ENCODE results near the gene TMEM236.
"Not testable (repeated sequence)": the region's sequence is repeated elsewhere in the genome, so short reads cannot be mapped to it uniquely, and the experiment has no call there.

Gene TMEM236

GRCh38 chr10:17751781-17752445 is at the start of gene TMEM236:
Gene TMEM236, plus strand, starts transcription at chr10:17752201. Its CDS starts 95 bp downstream, at chr10:17752296.
- DNase-seq: no peak

GRCh38 chr10:17703706-17704105 is 48.3 kb upstream of the TMEM236 start:
- no peak for DNase-seq

GRCh38 chr10:17708821-17709220 is 43.2 kb upstream of the TMEM236 start:
- DNase-seq: no peak

GRCh38 chr10:17709492-17709891 is 42.5 kb upstream of the TMEM236 start:
- DNase-seq: no peak

- DNase-seq: no peak
Measured at GRCh38 chr10:17710181-17710580, 41.8 kb upstream of the TMEM236 start.

GRCh38 chr10:17712053-17712452 is 39.9 kb upstream of the TMEM236 start:
- no peak for DNase-seq

GRCh38 chr10:17712717-17713471 is 39.1 kb upstream of the TMEM236 start:
- no peak for DNase-seq

GRCh38 chr10:17713758-17714157 is 38.2 kb upstream of the TMEM236 start:
- DNase-seq: no peak

GRCh38 chr10:17716161-17716560 is 35.8 kb upstream of the TMEM236 start:
- DNase-seq: no peak

- DNase-seq: not testable (repeated sequence)
Measured at GRCh38 chr10:17722317-17723014, 29.5 kb upstream of the TMEM236 start.

- no peak for DNase-seq
Measured at GRCh38 chr10:17725703-17726102, 26.3 kb upstream of the TMEM236 start.

GRCh38 chr10:17729630-17730029 is 22.4 kb upstream of the TMEM236 start:
- no peak for DNase-seq

- no peak for DNase-seq
Measured at GRCh38 chr10:17730667-17731066, 21.3 kb upstream of the TMEM236 start.

- DNase-seq: no peak
Measured at GRCh38 chr10:17731331-17732020, 20.5 kb upstream of the TMEM236 start.

- DNase-seq: no peak
Measured at GRCh38 chr10:17733620-17734019, 18.4 kb upstream of the TMEM236 start.

GRCh38 chr10:17734432-17735080 is 17.4 kb upstream of the TMEM236 start:
- DNase-seq: no peak

GRCh38 chr10:17735166-17735941 is 16.6 kb upstream of the TMEM236 start:
- no peak for DNase-seq

GRCh38 chr10:17736223-17736622 is 15.8 kb upstream of the TMEM236 start:
- no peak for DNase-seq

GRCh38 chr10:17737027-17737965 is 14.7 kb upstream of the TMEM236 start:
- DNase-seq: peak; percentile 20

- no peak for DNase-seq
Measured at GRCh38 chr10:17740668-17741067, 11.3 kb upstream of the TMEM236 start.

- no peak for DNase-seq
Measured at GRCh38 chr10:17742918-17743317, 9.1 kb upstream of the TMEM236 start.
